ENCODE results near the gene DDX55. TPM values are rescaled to one million over a fixed set of nuclear protein-coding genes. Genes with fewer than 3 reads are reported as not detected.

DDX55 gene
- total and polyA plus RNA-seq, 2 of the 4 experiments (the other 2 are of a cell fraction) = 13.3 to 18.7 TPM

- Histone ChIP-seq H2BK5ac (ENCODE audit: low read depth, low read length, poor library complexity, severe bottlenecking) (no peak overlapping the region), H3K14ac (replicated peaks; ENCODE audit: low read depth, low read length) (no peak overlapping the region), H4K20me1 (ENCODE audit: insufficient read depth, low read length) (peaks cover 50% of the 10 kb centered on the region), H3K23ac (ENCODE audit: low read depth, low read length) (no peak overlapping the region), H3K36me3 (ENCODE audit: control insufficient read depth, insufficient read depth, low read length) (peaks cover 34% of the 10 kb centered on the region), H3K4ac (ENCODE audit: low read depth, low read length) (no peak overlapping the region), H2AK5ac (ENCODE audit: low read depth, low read length) (no peak overlapping the region), H2AFZ (replicated peaks; ENCODE audit: low read length, poor library complexity) (no peak overlapping the region), H3K9ac (ENCODE audit: low read depth, low read length) (no peak overlapping the region), H3K56ac (ENCODE audit: extremely low read depth, insufficient read depth, low read length) (no peak overlapping the region), H3K4me2 (ENCODE audit: low read depth, low read length) (no peak overlapping the region), H3K4me3 (ENCODE audit: insufficient read depth, low read depth, low read length) (no peak overlapping the region), H3K4me1 (ENCODE audit: control insufficient read depth, insufficient read depth, low read length) (no peaks in the 10 kb centered on the region; the same call in 1 of the 2 replicates), H4K5ac (ENCODE audit: low read depth, low read length) (no peak overlapping the region), H2BK120ac (ENCODE audit: low read depth, low read length) (no peak overlapping the region), H3K27ac (ENCODE audit: insufficient read depth, low read length) (no peak overlapping the region), H2BK20ac (ENCODE audit: low read depth, low read length) (no peak overlapping the region), H2BK15ac (ENCODE audit: low read depth, low read length) (no peak overlapping the region), H4K91ac (ENCODE audit: insufficient read depth, low read depth, low read length) (no peak overlapping the region), H4K8ac (ENCODE audit: low read depth in 2 of 2, low read length in 2 of 2) (no peak overlapping the region), H3K9me1 (ENCODE audit: insufficient read depth, low read length) (no peaks in the 10 kb centered on the region), H3K27me3 (ENCODE audit: control insufficient read depth, insufficient read depth, low read length) (no peaks in the 10 kb centered on the region), H3K79me1 (ENCODE audit: low read depth in 1 of 2, low read length in 2 of 2) (peaks cover 18 to 42% of the 10 kb centered on the region in 2 experiments), H2AK9ac (replicated peaks; ENCODE audit: low read depth, low read length, poor library complexity) (no peak overlapping the region), H3K18ac (ENCODE audit: low read depth, low read length) (no peak overlapping the region), H3K9me3 (ENCODE audit: control insufficient read depth, insufficient read depth, low read length) (no peaks in the 10 kb centered on the region)
- intact Hi-C loops (cut with micrococcal nuclease) = no loop called here
- ChIA-PET POLR2A (ENCODE audit: unreplicated experiment) (no interaction called here), CTCF (no interaction called here)
- in situ Hi-C loops (cut with MboI; ENCODE audit: low sequenced_read_pairs) = no loop called here
- BruUV-seq (replicated peaks) = no TSS peak
- TF ChIP-seq NFE2L2 (IDR thresholded peaks at IDR 0.05; ENCODE audit: low read depth, low read length) = no peak
- TF ChIP-seq, protein P1, sequence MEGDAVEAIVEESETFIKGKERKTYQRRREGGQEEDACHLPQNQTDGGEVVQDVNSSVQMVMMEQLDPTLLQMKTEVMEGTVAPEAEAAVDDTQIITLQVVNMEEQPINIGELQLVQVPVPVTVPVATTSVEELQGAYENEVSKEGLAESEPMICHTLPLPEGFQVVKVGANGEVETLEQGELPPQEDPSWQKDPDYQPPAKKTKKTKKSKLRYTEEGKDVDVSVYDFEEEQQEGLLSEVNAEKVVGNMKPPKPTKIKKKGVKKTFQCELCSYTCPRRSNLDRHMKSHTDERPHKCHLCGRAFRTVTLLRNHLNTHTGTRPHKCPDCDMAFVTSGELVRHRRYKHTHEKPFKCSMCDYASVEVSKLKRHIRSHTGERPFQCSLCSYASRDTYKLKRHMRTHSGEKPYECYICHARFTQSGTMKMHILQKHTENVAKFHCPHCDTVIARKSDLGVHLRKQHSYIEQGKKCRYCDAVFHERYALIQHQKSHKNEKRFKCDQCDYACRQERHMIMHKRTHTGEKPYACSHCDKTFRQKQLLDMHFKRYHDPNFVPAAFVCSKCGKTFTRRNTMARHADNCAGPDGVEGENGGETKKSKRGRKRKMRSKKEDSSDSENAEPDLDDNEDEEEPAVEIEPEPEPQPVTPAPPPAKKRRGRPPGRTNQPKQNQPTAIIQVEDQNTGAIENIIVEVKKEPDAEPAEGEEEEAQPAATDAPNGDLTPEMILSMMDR (conservative IDR thresholded peaks at IDR 0.05; ENCODE audit: low read depth, low read length) = no peak
- peak; percentile 22; the same call in 1 of the 2 replicates for TF ChIP-seq CEBPB (IDR thresholded peaks at IDR 0.05; ENCODE audit: low read depth, low read length)
- TF ChIP-seq USF2 (IDR thresholded peaks at IDR 0.05; ENCODE audit: low read depth, low read length) = no peak
- DNase-seq (peak; percentile 32), ATAC-seq (ENCODE audit: low read depth) (no peak)
- dilution Hi-C loops (cut with HindIII; ENCODE audit: low sequenced_read_pairs, unreplicated experiment) = no loop called here
These were observed 6.2 kb upstream of the DDX55 start for GRCh38 chr12:123595729-123596128.

Measured in IMR-90 (cell line).